ENCODE results near the gene YPEL2. TPM values are rescaled to one million over a fixed set of nuclear protein-coding genes. Genes with fewer than 3 reads are reported as not detected.

The YPEL2 gene
- total RNA-seq, 1 donor from 2014 or later: 37.3 TPM

DNA sequence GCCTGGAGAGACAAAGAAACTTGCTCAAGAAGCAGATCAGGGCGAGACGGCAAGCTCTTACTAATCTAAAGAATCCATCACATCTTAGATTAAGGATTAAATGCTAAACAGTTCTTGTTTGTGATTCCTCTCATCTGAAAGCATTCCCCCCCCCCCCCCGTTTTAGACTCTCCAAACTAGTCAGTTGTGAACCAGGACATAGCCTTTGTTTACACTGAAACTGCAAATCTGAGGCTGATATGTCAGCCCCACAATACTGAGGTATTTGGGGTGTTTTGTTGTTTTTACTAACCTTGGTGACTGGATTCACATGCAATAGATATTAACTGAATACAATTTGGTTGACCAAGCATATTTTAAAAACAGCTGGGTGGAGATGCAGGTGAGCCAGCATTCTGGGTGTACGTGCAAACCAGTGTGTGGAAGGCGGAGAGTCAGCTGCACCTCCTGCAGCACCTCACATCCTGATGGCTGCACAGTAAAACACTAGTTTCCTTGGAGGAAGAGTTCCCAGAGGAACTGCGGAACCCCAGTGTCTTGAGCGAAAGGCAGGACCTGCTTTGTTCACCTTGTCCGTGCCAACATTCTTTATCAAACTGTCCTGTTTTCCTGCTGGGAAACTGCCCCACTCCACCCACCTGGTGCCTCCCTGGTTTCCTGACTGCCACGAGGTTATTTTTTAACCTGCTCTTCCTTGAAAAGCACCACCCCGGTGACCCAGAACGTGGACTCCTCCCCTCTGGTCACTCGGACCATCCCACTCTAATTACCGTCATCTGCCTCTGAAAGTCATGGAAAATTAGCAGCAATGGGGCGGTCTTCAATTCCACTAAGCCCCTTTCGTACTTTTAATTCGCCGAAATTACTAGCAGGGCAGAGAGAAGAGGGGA, 1.2 kb upstream of the YPEL2 start:
- DNase-seq (ENCODE audit: low read depth): peak; percentile 93

DNA sequence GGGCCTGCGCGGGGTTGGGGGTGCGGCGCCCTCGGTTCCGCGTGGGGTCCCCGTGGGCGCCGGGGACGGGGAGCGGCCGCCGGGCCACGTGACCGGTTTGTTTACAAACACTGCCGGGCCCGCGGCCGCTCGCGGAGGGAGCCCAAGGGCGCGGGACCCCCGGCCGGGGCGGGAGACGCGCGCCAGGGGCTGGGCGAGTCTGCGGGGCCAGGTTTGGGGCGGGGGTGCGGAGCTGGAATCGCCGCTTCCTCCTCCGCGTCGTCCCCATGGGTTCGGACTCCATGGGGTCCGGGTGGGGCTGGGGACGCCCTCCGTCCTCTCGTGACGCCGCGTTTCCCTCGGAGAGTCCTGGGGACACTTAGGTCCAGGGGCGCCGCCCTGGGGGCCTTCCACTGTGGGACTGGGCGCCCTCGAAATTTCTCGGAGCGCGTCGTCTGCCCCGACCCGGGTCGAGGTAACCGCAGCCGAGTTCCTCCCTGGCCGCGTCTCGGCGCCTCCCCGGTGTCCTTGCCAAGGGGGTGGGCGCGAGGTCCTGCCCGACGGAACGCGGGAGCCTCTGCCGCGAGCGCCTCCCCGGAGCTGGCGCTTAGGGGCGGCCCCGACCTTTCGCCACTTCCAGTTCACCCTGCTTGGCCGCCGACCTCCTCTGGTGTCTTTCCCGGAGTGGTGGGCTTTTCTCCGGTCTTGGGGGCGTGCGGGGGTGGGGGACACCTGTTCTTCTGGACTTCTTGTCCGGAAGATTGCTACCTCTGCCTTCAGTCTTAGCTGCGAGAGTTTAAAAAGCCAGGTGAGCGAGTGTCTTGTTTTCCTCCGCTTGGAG, 684 bp downstream of the YPEL2 start:
- DNase-seq (ENCODE audit: low read depth): no peak

- DNase-seq (ENCODE audit: low read depth): peak; percentile 70
Observed at GRCh38 chr17:59332749-59333377, 1.4 kb downstream of the YPEL2 start.

DNA sequence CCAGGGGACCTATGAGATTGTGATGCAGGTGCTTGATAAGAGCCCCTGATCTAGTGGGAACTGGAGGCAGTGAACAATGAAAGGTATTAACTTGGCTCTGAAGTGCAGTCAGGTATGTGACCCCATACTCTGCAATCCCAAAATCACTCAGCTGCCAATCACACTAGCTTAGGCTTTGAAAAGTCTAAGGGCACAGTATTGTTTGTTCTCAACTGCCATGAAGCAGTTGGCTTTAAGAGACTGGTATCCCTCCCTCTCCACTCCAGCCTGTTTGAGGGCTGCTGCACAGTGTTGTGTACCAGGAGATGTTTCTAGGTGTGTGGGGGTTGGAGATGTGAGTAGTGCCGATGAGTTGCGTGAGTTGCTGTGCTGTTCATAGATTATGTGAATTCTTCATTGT, 2.4 kb downstream of the YPEL2 start:
- no peak for DNase-seq (ENCODE audit: low read depth)

- DNase-seq (ENCODE audit: low read depth): no peak
Observed at GRCh38 chr17:59335685-59336084, 4.2 kb downstream of the YPEL2 start.

DNA sequence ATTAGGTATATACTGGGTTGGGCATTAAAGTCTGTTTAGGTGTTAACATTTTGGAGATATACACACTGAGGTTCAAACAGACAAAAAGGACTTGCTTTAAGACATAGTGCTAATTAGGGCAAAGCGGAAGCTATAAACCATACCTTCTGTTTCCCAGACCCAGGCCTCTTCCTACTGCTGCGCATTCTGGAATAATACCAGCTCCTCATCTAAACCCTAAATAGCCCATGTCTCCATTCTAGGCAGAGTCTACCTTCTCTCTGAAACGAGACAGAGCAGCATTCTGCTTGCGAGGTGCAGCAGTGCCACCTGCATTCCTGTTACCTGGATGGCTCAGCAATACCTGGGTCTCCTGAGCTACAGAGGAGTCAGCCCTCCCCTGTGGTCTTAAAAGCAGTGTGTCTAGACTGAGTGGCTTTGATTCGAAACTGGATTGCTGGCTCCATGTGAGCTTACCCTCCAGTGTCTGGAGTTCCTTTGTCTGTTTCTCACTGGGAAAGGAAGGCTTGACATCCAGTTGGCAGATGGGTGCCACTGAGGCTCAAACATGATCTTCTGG, 6.4 kb downstream of the YPEL2 start:
- DNase-seq (ENCODE audit: low read depth): no peak

DNA sequence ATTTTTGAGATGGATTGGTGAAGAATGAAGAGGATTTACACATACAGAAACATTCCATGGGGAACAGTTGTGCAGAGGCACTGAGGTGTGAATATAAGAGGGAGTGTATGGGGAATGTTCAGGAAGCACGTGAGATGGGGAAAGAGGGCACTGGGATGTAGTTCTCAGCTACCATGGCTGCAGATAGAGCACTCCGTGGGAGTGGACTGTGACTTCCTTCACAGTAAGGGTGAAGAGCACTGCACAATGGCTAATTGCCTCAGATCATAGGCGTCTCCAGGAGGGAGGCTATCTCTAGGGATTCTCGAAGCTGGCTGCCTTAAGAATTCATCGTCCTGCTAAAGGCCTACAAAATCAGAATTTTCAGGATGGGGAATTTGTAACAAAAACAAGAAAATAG, 7.0 kb downstream of the YPEL2 start:
- no peak for DNase-seq (ENCODE audit: low read depth)

GRCh38 chr17:59341922-59342321, 10.5 kb downstream of the YPEL2 start:
- DNase-seq (ENCODE audit: low read depth): no peak

- DNase-seq (ENCODE audit: low read depth): no peak
Observed at GRCh38 chr17:59342681-59343131, 11.3 kb downstream of the YPEL2 start.

DNA sequence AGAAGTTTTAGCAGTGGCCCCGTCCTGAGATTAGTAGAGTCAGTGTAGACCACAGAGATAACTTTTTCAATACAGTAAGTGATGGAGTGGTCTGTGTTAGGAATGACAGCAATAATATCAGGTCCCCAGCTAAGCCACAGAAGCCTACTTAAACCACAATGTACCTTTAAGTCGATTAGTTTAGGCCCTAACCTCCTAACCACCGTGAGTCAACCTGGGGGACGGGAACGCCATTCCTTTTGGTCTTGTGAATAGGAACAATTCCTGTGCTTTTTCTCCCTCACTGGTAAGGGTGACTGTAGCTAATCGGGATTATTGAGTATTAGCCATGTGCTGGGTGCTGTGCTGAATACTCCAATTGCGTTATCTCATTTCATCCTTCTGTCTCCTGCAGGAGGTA, 14.0 kb downstream of the YPEL2 start:
- no peak for DNase-seq (ENCODE audit: low read depth)

DNA sequence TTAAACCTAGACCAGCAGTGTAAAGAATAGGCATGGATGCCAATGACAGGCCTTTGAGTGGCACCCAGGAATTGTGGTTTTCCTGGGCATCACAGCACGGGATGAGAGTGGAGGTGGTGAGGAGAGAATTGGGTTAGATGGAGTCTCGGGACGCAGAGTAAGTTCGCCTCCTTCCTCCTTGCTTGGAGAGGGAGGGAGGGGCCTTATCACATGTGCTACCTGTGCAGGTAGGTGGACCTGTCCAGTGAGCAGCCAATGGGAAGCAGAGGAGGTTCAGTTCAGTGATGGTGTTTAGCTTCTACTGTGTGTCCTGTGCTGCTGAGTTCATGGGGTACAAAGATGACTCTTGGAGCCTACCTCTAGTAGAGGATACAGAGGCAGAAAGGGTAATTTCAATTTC, 14.9 kb downstream of the YPEL2 start:
- DNase-seq (ENCODE audit: low read depth): no peak

- no peak for DNase-seq (ENCODE audit: low read depth)
Observed at GRCh38 chr17:59346876-59347407, 15.5 kb downstream of the YPEL2 start.

GRCh38 chr17:59347975-59348391, 16.5 kb downstream of the YPEL2 start:
- DNase-seq (ENCODE audit: low read depth): no peak

DNA sequence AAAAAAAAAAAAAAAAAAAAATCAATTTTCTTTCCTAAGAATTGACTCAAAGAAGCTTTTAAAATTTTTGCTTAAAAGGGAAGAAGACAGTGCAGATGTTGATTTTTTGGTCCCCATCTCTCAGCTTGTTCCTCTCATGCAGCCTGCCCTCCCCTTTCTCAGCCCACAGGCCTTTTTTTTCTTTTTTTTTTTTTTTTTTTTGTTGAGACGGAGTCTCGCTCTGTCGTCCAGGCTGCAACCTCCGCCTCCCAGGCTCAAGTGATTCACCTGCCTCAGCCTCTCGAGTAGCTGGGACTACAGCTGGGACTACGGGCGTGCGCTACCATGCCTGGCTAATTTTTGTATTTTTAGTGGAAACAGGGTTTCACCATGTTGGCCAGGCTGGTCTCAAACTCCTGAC, 17.7 kb downstream of the YPEL2 start:
- no peak for DNase-seq (ENCODE audit: low read depth)

GRCh38 chr17:59353106-59353854, 21.8 kb downstream of the YPEL2 start:
- no peak for DNase-seq (ENCODE audit: low read depth)

- DNase-seq (ENCODE audit: low read depth): no peak
Observed at GRCh38 chr17:59353936-59354755, 22.7 kb downstream of the YPEL2 start.

GRCh38 chr17:59355030-59355701, 23.7 kb downstream of the YPEL2 start:
- no peak for DNase-seq (ENCODE audit: low read depth)

DNA sequence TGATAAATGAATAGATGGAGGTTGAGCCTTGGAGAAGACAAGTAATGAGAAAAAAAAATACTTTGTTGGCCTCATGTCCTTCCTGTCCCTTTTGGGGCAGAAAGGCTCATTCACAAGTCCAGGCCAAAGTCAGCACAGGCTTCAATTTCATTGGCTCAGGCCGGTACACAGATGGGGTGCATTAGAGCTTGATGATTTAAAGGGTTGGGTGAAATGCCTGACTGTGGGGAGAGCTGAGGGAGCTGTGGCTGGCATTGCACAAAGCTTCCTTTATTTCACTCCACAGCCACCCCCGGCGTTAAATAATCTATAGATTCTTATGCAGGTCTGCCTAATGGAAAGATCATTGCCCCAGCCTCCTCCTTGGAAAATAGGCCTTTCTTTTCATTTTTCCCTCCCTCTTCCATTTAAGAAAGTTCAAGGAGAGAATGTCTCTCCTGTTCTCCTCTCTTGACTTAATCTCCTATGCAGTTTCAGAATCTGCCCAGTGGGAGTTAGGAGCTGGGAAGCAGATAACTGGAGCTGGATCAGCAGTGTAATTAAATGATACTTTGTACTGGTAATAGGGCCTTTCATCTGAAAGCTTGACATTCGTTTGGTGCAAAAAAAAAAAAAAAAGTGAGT, 24.4 kb downstream of the YPEL2 start:
- DNase-seq (ENCODE audit: low read depth): no peak
